Measurements from ENCODE around the gene HACE1.
"Not testable (repeated sequence)": the region's sequence is repeated elsewhere in the genome, so short reads cannot be mapped to it uniquely, and the experiment has no call there.

HACE1 gene

DNA sequence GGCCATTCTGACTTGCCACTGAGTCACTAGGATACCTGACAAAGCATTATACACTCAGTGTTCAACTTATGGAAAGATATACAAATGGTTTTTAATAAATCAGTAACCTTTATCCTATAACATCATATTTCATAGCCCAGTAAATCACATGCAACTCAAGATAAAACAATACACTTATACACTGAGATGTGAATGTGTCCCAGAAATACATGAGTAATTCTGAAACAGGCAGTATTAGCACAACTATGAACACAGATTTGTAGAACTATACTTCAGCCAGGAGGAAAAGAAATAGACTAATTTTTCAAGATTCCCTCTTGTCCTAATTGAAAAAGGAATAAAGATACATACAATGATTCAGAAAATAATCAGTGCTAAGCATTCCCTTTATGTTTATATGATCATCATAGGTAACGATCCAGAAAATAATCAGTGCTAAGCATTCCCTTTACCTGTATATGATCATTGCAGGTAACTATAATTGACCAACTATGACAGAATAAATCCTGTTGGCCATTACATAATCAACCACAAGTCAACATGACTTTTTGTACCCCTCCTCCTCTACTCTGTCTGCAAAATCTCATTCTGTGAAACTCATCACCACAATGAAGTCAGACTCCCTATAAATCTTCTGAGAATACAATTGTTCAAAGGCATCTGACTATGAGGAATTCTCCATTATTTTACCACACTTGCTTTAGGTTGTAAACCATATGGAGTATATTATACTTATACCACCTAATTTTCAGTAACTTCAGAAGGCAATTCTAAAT lies 30.3 kb downstream of the HACE1 start:
- DNase-seq, result no peak

- DNase-seq, result no peak
These were observed 31.2 kb downstream of the HACE1 start for GRCh38 chr6:104828478-104828877.

GRCh38 chr6:104820820-104821219 lies 38.9 kb downstream of the HACE1 start:
- not testable (repeated sequence) for DNase-seq

- no peak for DNase-seq
These were observed 43.6 kb downstream of the HACE1 start for GRCh38 chr6:104816125-104816524.

- no peak for DNase-seq
These were observed 45.0 kb downstream of the HACE1 start for GRCh38 chr6:104814743-104815142.

GRCh38 chr6:104813552-104813951 lies 46.2 kb downstream of the HACE1 start:
- no peak for DNase-seq

DNA sequence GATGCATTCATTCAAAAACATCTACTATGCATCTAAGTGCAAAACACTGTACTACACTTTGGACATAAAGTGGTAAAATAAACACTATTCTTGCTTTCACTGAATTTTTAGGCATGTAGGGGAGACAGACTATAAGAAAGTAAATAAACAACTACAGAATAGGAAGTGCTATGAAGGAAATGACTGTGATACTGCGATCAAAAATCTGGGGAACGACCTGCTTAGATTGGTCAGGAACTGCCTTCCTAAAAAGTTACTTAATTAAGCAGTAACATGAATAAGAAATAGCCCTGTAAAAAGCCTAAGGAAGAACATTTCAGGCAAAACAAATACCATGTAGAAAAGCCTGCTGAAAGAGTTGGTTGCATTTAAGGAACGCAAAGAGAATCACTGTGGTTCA lies 50.6 kb downstream of the HACE1 start:
- no peak for DNase-seq

- DNase-seq, result not testable (repeated sequence)
These were observed 54.4 kb downstream of the HACE1 start for GRCh38 chr6:104805335-104805734.

DNA sequence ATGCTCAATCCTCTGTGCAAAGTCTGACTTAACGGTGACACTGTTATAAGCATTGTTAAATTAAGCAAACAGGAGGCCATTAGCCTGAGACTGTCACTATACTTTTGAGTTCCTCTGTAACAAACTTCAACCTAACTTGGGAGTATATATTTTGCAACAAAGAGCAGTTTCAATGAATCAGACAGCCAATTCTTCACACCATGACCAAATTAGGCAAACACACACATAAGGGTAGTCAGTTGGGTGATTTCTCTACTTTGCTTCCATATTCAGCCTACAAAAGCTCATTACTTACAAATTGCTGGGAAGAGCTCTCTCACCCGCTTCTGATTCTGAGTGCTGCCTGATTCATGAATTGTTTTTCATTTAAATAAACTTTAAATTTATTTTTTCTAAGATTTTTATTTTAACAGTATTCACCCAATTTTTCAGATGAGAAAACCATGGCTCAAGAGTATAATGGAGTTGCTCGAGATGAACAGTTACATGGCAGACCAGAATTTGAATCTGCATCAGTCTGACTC lies 60.5 kb downstream of the HACE1 start:
- no peak for DNase-seq

GRCh38 chr6:104796031-104796785 lies 63.5 kb downstream of the HACE1 start:
- no peak for DNase-seq

DNA sequence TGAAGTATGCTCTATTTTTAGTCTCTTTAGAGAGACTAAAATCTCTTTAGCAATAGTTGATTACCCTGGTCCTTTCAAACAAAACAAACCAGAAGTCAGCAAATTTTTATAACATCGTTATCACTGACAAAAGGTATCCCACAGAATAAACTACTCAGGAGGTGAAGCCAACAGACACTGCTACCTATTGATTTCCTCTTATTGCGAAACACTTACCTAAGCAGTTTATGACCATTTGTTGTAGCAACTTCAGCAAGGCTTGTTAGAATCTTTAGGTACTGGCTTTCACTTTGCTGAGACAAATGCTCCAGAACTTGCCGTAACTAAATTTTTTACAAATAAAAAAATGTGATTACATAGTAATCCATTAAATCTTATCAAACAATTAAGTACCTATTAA lies 64.4 kb downstream of the HACE1 start:
- no peak for DNase-seq

DNA sequence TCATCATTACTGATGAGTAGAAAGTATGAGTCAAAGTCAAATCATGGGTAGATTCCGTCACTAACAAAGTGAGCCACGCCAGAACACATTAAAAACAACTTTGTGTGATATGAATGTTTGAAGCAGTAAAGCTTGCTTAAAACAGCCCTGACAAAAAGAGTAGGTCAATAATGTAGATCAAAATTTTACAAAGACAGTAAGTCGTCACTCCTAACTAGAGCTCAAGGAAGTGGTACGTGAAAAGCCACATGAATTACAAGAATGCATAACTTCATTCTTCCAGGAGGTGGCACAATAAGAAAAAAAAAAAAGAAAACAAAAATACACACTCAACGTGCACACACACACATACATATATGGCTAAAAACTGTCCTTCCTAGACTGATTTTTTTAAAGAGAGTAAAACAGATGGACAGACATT lies 69.9 kb downstream of the HACE1 start:
- peak; percentile 49 for DNase-seq

GRCh38 chr6:104788400-104788799 lies 71.3 kb downstream of the HACE1 start:
- peak; percentile 65 for DNase-seq

GRCh38 chr6:104787305-104787704 lies 72.4 kb downstream of the HACE1 start:
- DNase-seq, result no peak

DNA sequence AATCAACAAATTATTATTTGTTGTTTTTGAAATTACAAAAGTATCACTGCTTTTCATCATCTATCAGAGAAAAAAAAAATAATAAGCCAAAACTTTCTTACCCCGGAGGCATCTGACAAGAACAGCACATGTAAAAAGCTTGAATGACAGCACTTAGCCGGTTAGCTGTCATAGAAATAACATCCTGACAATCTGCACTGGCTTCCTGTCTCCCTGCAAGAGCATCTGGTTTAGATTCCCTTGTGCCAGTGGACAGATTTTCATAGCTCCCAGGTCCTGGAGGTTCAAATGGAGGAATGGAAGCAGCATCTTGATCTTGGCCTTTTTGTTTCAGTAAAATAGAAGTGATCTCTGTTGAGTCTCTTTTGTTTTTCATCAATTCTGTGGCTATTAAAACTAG lies 74.8 kb downstream of the HACE1 start:
- DNase-seq, result no peak

- DNase-seq, result no peak
These were observed 88.4 kb downstream of the HACE1 start for GRCh38 chr6:104771258-104771832.

GRCh38 chr6:104768906-104769305 lies 90.8 kb downstream of the HACE1 start:
- no peak for DNase-seq

DNA sequence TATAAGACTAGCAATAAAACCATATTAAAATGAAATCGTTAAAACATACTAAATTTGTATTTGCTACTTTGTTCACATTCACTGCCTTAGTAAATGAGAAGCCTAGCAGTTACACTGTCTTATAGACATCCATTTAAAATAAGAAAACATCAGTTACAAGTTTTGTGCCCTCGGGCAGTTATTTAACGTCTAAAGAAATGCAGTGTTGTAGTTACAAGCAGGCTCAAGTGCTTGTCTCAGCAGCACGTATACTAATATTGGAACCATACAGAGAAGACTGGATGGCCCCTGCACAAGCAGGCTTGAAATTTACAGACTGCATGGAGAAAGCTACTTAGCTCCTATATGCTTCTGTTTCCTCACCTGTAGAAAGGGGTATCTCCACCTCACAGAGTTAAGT lies 93.1 kb downstream of the HACE1 start:
- DNase-seq, result no peak

DNA sequence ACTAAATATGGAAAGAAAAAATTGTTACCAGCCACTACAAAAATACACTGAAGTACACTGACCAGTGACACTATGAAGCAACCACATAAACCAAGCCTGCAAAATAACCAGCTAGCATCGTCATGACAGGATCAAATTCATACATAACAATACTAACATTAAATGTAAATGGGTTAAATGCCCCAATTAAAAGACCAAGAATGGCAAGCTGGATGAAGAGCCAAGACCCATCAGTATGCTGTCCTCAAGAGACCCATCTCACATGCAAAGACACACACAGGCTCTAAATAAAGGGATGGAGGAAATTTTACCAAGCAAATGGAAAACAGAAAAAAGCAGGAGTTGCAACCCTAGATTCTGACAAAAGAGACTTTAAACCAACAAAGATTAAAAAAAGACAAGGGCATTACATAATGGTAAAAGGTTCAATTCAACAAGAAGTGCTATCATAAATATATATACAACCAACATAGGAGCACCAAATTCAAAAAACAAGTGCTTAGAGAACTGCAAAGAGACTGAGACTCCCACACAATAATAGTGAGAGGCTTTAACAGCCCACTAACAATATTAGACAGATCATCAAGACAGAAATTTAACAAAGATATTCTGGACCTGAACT lies 104.8 kb downstream of the HACE1 start:
- DNase-seq, result no peak

GRCh38 chr6:104753251-104753650 lies 106.5 kb downstream of the HACE1 start:
- DNase-seq, result no peak

GRCh38 chr6:104750449-104750848 lies 109.3 kb downstream of the HACE1 start:
- no peak for DNase-seq

- DNase-seq, result not testable (repeated sequence)
These were observed 120.6 kb downstream of the HACE1 start for GRCh38 chr6:104739124-104739523.

- not testable (repeated sequence) for DNase-seq
These were observed 122.2 kb downstream of the HACE1 start for GRCh38 chr6:104737567-104737966.
